HCT116 (cell line): ENCODE results near the gene LIPG.

Experiments used
- CBX3 ChIP-seq: IDR thresholded peaks from 2 replicates; pipeline ENCODE4 v1.6.1; 2012; ENCODE audit warnings: low read depth
- CTCF ChIP-seq, 3 experiments: fragments of 200-600 bp in 1 of 3; sonication (generic) in 1 of 3; IDR thresholded peaks in 2 of 3; conservative IDR thresholded peaks in 1 of 3; 2 replicates each; pipeline ENCODE4 v1.5.1; 2012 to 2017; ENCODE audit warnings: low read depth in 2 of 3, low read length in 2 of 3, antibody characterized with exemption in 1 of 3, borderline replicate concordance in 1 of 3, control low read depth in 1 of 3, mild to moderate bottlenecking in 1 of 3, mixed read lengths in 1 of 3, mixed run types in 1 of 3, moderate library complexity in 1 of 3; ENCODE audit not compliant: insufficient read depth in 1 of 3
- EGR1 ChIP-seq: IDR thresholded peaks from 2 replicates; pipeline ENCODE4 v1.6.1; 2012; ENCODE audit warnings: low read depth
- EZH2 ChIP-seq: fragments of 200-600 bp; sonication (generic); IDR thresholded peaks from 2 replicates; pipeline ENCODE4 v1.6.1; 2017; ENCODE audit warnings: antibody characterized with exemption, mixed run types
- EZH2phosphoT487 ChIP-seq: fragments of 200-600 bp; IDR thresholded peaks from 2 replicates; pipeline ENCODE4 v1.6.1; 2018; ENCODE audit warnings: antibody characterized with exemption, borderline replicate concordance
- JUND ChIP-seq: IDR thresholded peaks from 2 replicates; pipeline ENCODE4 v1.6.1; 2012
- MAX ChIP-seq: IDR thresholded peaks from 2 replicates; pipeline ENCODE4 v1.6.1; 2012
- POLR2A ChIP-seq: IDR thresholded peaks from 2 replicates; pipeline ENCODE4 v1.7.0; 2011; ENCODE audit warnings: borderline replicate concordance; ENCODE audit not compliant: insufficient read depth, insufficient read length; ENCODE audit errors: extremely low read depth
- POLR2AphosphoS5 ChIP-seq: IDR thresholded peaks from 2 replicates; pipeline ENCODE4 v1.6.1; 2011; ENCODE audit warnings: mild to moderate bottlenecking, low read depth, low read length, moderate library complexity
- RAD21 ChIP-seq: IDR thresholded peaks from 2 replicates; pipeline ENCODE4 v1.6.1; 2012; ENCODE audit warnings: low read depth, mild to moderate bottlenecking
- REST ChIP-seq: IDR thresholded peaks from 2 replicates; pipeline ENCODE4 v1.6.1; 2012; ENCODE audit warnings: low read depth
- ZBTB33 ChIP-seq: IDR thresholded peaks from 2 replicates; pipeline ENCODE4 v1.6.1; 2011; ENCODE audit warnings: mild to moderate bottlenecking, low read length, moderate library complexity; ENCODE audit not compliant: insufficient replicate concordance; ENCODE audit errors: extremely low read depth
- ZNF274 ChIP-seq: fragments of 200-500 bp; sonication (Bioruptor generic); IDR thresholded peaks from 2 replicates; pipeline ENCODE4 v1.6.1; 2014; ENCODE audit warnings: mild to moderate bottlenecking, low read depth, low read length, inconsistent platforms

- TF ChIP-seq CTCF (IDR thresholded peaks at IDR 0.05 in 2 of 3, conservative IDR thresholded peaks at IDR 0.05 in 1 of 3; ENCODE audit: borderline replicate concordance in 1 of 3, insufficient read depth in 1 of 3, low read depth in 2 of 3, low read length in 2 of 3) (no peak), EGR1 (no peak), REST (no peak), ZNF274 (no peak), MAX (no peak), POLR2AphosphoS5 (no peak), EZH2 (no peak), CBX3 (no peak), ZBTB33 (no peak), EZH2phosphoT487 (no peak), JUND (no peak), RAD21 (no peak), POLR2A (no peak)
These were observed 34.8 kb downstream of the LIPG start for GRCh38 chr18:49596687-49597086.
